ENCODE measurements around the gene MACROD2.

DNA sequence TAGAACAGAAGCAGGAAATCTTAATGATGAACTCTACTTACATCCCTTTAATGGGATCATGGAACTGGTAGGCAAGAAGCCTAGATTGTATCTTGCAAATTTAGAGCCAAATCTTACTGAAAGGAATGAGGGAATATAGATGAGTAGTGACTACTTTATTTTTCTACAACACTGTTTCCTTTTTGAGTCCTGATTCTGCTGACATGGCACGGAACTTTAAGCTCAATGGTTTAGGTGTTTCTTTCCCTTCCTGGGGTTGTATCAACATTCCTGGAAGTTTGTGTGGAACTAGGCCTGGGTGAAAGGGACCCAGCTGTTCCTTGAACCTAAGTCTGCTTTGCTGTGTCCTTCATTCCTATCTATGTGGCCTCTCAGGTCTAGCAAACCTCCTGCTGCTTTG is 1047.4 kb downstream of the MACROD2 start:
- TF ChIP-seq CTCF (tag by site-specific recombination; IDR thresholded peaks at IDR 0.05) (no peak), ZNF561 (tag by site-specific recombination; IDR thresholded peaks at IDR 0.05; ENCODE audit: borderline replicate concordance) (no peak), ZNF274 (IDR thresholded peaks at IDR 0.05; ENCODE audit: low read length) (no peak), ZNF274 (tag by site-specific recombination; IDR thresholded peaks at IDR 0.05; ENCODE audit: borderline replicate concordance) (no peak), GLIS2 (tag by site-specific recombination; IDR thresholded peaks at IDR 0.05) (no peak), REST (tag by site-specific recombination; IDR thresholded peaks at IDR 0.05) (no peak), ZBTB1 (tag by site-specific recombination; IDR thresholded peaks at IDR 0.05) (no peak), ZNF501 (tag by site-specific recombination; IDR thresholded peaks at IDR 0.05) (no peak), MEIS1 (CRISPR knock-in tag; IDR thresholded peaks at IDR 0.05; ENCODE audit: borderline replicate concordance) (no peak), PRDM2 (tag by site-specific recombination; IDR thresholded peaks at IDR 0.05; ENCODE audit: borderline replicate concordance) (no peak), PATZ1 (tag by site-specific recombination; IDR thresholded peaks at IDR 0.05) (no peak), ZNF221 (tag by site-specific recombination; IDR thresholded peaks at IDR 0.05; ENCODE audit: borderline replicate concordance) (no peak), ZNF133 (tag by site-specific recombination; IDR thresholded peaks at IDR 0.05) (no peak)
